ENCODE data around the gene FZD4.
"Not testable (repeated sequence)": the region's sequence is repeated elsewhere in the genome, so short reads cannot be mapped to it uniquely, and the experiment has no call there.

FZD4 gene

GRCh38 chr11:86977441-86978050 lies 22.4 kb upstream of the FZD4 start:
- no peak for DNase-seq (ENCODE audit: low read depth)

GRCh38 chr11:86972734-86973133 lies 17.5 kb upstream of the FZD4 start:
- DNase-seq (ENCODE audit: low read depth) = no peak

- DNase-seq (ENCODE audit: low read depth) = no peak
Observed at GRCh38 chr11:86969258-86969657, 14.1 kb upstream of the FZD4 start.

DNA sequence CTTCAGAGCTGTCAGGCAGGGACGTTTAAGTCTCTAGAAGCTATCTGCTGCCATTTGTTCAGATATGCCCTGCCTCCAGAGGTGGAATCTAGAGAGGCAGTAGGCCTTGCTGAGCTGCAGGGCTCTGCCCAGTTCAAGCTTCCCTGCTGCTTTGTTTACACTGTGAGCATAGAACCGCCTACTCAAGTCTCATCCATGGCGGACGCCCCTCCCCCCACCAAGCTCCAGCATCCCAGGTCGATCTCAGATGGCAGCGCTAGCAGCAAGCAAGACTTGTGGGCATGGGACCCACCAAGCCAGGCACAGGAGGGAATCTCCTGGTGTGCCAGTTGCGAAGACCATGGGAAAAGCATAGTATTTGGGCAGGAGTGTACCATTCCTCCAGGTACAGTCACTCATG lies 12.4 kb upstream of the FZD4 start:
- not testable (repeated sequence) for DNase-seq (ENCODE audit: low read depth)

GRCh38 chr11:86957976-86958646 lies 2.9 kb upstream of the FZD4 start:
- no peak for DNase-seq (ENCODE audit: low read depth)

- no peak for DNase-seq (ENCODE audit: low read depth)
Observed at GRCh38 chr11:86956905-86957195, 1.7 kb upstream of the FZD4 start.

GRCh38 chr11:86955111-86955360 lies 159 bp downstream of the FZD4 start:
- DNase-seq (ENCODE audit: low read depth) = no peak

GRCh38 chr11:86954269-86955110 lies 705 bp downstream of the FZD4 start:
- DNase-seq (ENCODE audit: low read depth) = no peak

- DNase-seq (ENCODE audit: low read depth) = no peak
Observed at GRCh38 chr11:86952221-86952875, 2.8 kb downstream of the FZD4 start.

- no peak for DNase-seq (ENCODE audit: low read depth)
Observed at GRCh38 chr11:86951706-86952105, 3.5 kb downstream of the FZD4 start.

DNA sequence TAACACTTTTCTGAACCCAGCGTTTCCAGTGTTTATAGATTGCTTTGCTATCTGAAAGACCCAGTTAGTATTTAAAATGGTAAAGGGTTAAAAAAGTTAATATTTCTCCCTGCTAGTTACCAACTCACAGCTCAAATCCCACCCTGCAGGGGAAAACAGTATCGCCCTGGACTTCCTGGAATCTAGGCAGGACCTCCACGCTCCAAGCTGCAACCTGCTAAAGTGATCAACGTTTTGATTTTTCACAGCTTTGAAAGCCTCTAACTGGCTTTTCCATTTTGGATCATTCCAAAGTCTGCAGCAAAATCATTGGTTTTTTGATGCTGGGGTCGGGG lies 4.6 kb downstream of the FZD4 start:
- DNase-seq (ENCODE audit: low read depth) = no peak

GRCh38 chr11:86949995-86950660 lies 5.1 kb downstream of the FZD4 start:
- DNase-seq (ENCODE audit: low read depth) = no peak

DNA sequence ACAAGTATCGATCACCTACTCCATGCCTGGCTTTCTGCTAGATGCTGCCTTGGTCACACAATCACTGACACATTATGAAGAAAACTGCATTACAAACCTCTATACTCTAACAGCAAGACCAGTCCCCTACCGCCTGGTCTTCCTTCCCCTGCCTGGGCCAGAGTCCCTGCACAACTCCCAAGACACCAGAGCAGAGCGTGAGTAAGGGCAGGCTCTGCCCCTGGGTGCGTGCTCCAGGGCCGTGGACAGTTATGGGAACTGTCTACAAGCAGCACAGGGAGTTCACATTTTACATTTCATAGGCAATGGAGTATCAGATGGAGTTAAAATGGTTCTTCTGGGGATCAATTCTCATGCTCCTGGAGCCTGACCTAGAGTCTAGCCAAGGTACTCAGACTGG lies 6.5 kb downstream of the FZD4 start:
- DNase-seq (ENCODE audit: low read depth) = no peak

DNA sequence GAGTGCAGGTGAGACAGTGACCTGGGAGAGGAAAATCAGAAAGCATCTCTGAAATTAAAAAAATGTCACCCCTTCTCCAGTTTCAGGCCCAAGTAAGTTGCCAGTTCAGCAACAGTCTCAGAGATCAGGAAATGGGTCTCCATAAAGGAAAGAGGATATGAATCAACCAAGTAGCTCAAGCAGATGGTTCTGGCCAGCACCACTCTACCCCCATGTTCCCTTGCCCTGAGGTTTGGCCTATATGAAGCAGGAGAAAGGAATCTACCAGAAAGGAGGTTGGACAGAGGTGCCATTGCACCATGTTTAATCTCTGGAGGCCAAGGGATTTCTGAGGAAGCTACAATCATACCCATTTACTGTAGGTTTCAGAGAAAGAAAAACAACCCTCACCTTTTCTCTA lies 7.7 kb downstream of the FZD4 start:
- no peak for DNase-seq (ENCODE audit: low read depth)

DNA sequence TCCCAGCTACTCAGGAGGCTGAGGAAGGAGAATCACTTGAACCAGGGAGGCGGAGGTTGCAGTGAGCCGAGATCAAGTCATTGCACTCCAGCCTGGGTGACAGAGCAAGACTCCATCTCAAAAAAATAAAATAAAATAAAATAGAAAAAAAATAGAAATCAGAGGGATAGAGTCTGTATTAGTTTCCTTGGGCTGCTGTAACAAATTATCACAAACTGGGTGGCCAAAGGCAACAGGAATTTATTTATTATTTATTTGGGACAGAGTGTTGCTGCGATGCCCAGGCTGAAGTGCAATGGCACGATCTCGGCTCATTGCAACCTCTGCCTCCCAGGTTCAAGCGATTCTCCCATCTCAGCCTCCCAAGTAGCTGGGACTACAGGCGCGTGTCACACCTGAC lies 11.7 kb downstream of the FZD4 start:
- not testable (repeated sequence) for DNase-seq (ENCODE audit: low read depth)

GRCh38 chr11:86941871-86942599 lies 13.2 kb downstream of the FZD4 start:
- no peak for DNase-seq (ENCODE audit: low read depth)

- DNase-seq (ENCODE audit: low read depth) = no peak
Observed at GRCh38 chr11:86941077-86941870, 13.9 kb downstream of the FZD4 start.

DNA sequence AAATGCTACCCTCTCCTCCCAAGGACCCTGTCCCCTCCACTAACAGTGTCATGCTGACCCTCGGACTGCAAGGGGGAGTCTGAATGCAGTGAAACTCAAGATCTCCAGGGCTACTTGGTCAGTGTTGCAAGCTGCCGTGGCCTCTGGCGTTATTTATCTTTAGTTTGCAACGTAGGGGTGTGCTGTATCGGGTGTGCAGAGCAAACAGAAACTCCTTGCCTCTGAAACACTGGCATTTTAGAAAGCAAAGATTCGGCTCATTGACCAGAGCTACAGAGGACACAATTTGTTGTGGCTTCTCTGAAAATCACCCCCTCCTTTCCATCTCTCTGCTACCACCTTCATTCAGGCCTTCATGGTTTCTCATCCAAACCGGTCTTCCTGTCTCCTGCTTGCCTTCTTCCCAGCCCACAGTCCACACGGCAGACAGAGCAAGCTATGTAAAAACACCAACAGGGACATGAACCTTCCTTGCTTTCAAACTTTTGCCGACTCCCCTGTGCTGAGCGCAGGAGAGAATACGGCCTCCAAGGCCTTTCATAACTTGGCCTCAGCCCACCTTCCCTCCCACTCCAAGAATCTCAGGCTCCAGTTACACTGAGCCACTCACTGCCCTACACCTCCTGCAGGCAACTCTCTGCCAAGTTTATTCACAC lies 14.9 kb downstream of the FZD4 start:
- DNase-seq (ENCODE audit: low read depth) = no peak

- no peak for DNase-seq (ENCODE audit: low read depth)
Observed at GRCh38 chr11:86938900-86939880, 16.0 kb downstream of the FZD4 start.

Measured in stimulated activated CD8-positive, alpha-beta memory T cell treated with anti-CD3 and anti-CD28 coated beads, Interleukin-12 subunit alpha, Interleukin-12 subunit beta, amount 100 ng/mL, for 4 hours (primary cell).